ENCODE measurements around the gene ISG20L2.

GRCh38 chr1:156728599-156729462, at the start of gene ISG20L2:
- TF ChIP-seq CTCF (IDR thresholded peaks at IDR 0.05) = peak in 2 of 4 experiments; percentile 2 to 8
- TF ChIP-seq POLR2A (IDR thresholded peaks at IDR 0.05) = peak; percentile 52 to 65
